Keratinocyte (primary cell): ENCODE data around the gene MRTFA. TPM values are rescaled to one million over a fixed set of nuclear protein-coding genes. Genes with fewer than 3 reads are reported as not detected.
A peak's percentile ranks its signal among the peaks of the same experiment; 100 is the strongest.

Experiments
- DNase-seq: peaks from one replicate; pipeline ENCODE4 v3.0.0-alpha.2; 2011; ENCODE audit warnings: low read depth, missing footprints, low spot score
- FAIRE-seq: peaks from 2 replicates; lab custom pipeline; 2011; peaks lifted over from hg19 to GRCh38; lab: Jason Lieb, UNC
- H2AFZ ChIP-seq: 2 replicates; pipeline ENCODE4 v1.6.0; 2012; ENCODE audit warnings: low read length, control low read depth, inconsistent platforms; ENCODE audit not compliant: control insufficient read depth
- H3K27ac ChIP-seq: 2 replicates; pipeline ENCODE4 v1.5.1; 2011; ENCODE audit warnings: low read length; ENCODE audit not compliant: control insufficient read depth, insufficient read depth
- H3K27me3 ChIP-seq: 3 replicates; pipeline ENCODE4 v1.6.0; 2011; ENCODE audit warnings: low read length; ENCODE audit not compliant: control insufficient read depth, insufficient read depth; ENCODE audit errors: extremely low read depth
- H3K36me3 ChIP-seq, 2 experiments: 2 replicates in 1 of 2; 3 replicates in 1 of 2; pipeline ENCODE4 v1.5.1; 2011; ENCODE audit warnings: low read length in 2 of 2, mild to moderate bottlenecking in 1 of 2; ENCODE audit not compliant: control insufficient read depth in 2 of 2, insufficient read depth in 2 of 2; ENCODE audit errors: extremely low read depth in 1 of 2
- H3K4me1 ChIP-seq: 3 replicates; pipeline ENCODE4 v1.5.1; 2011; ENCODE audit warnings: low read length; ENCODE audit not compliant: control insufficient read depth, insufficient read depth; ENCODE audit errors: extremely low read depth
- H3K4me2 ChIP-seq: 3 replicates; pipeline ENCODE4 v1.6.0; 2011; ENCODE audit warnings: low read depth, low read length; ENCODE audit not compliant: control insufficient read depth, insufficient read depth; ENCODE audit errors: extremely low read depth
- H3K4me3 ChIP-seq, 3 experiments: fragments of 200-600 bp in 1 of 3; sonication (generic) in 1 of 3; 2 replicates in 2 of 3; 3 replicates in 1 of 3; pipeline ENCODE4 v1.5.1; 2011 to 2016; ENCODE audit warnings: low read length in 3 of 3, mild to moderate bottlenecking in 3 of 3, control low read depth in 2 of 3, inconsistent platforms in 1 of 3, low read depth in 1 of 3, mixed read lengths in 1 of 3, mixed run types in 1 of 3, moderate library complexity in 1 of 3; ENCODE audit not compliant: control insufficient read depth in 2 of 3, insufficient read depth in 2 of 3; ENCODE audit errors: extremely low read depth in 1 of 3
- H3K79me2 ChIP-seq: 2 replicates; pipeline ENCODE4 v1.6.0; 2012; ENCODE audit warnings: low read length; ENCODE audit not compliant: control insufficient read depth, insufficient read depth
- H3K9ac ChIP-seq: 3 replicates; pipeline ENCODE4 v1.6.0; 2011; ENCODE audit warnings: low read length; ENCODE audit not compliant: control insufficient read depth, insufficient read depth; ENCODE audit errors: extremely low read depth
- H3K9me1 ChIP-seq: 3 replicates; pipeline ENCODE4 v1.6.0; 2011; ENCODE audit warnings: low read length; ENCODE audit not compliant: control insufficient read depth, insufficient read depth; ENCODE audit errors: extremely low read depth
- H3K9me3 ChIP-seq: 2 replicates; pipeline ENCODE4 v1.5.1; 2012; ENCODE audit warnings: low read depth, low read length; ENCODE audit not compliant: control insufficient read depth
- H4K20me1 ChIP-seq: 3 replicates; pipeline ENCODE4 v1.6.0; 2011; ENCODE audit warnings: low read length; ENCODE audit not compliant: control insufficient read depth, insufficient read depth; ENCODE audit errors: extremely low read depth
- CTCF ChIP-seq, 3 experiments: IDR thresholded peaks in 1 of 3; conservative IDR thresholded peaks in 1 of 3; optimal IDR thresholded peaks in 1 of 3; 2 replicates in 2 of 3; 3 replicates in 1 of 3; pipeline versions ENCODE3 to v1.5.1; 2011; ENCODE audit warnings: low read length in 3 of 3, mild to moderate bottlenecking in 3 of 3, moderate library complexity in 2 of 3, control low read depth in 1 of 3, inconsistent platforms in 1 of 3; ENCODE audit not compliant: insufficient read depth in 2 of 3; ENCODE audit errors: extremely low read depth in 1 of 3
- EZH2 ChIP-seq: IDR thresholded peaks from one replicate; pipeline ENCODE4 v1.6.1; 2012; ENCODE audit warnings: inconsistent platforms, mild to moderate bottlenecking, low read length, moderate library complexity
- dilution Hi-C: fragments of 300-500 bp; cut with MboI; formaldehyde crosslinking; loops from one replicate; pipeline ENCODE4 v1.7.0; 2020; ENCODE audit warnings: low sequenced_read_pairs; ENCODE audit not compliant: extremely low pct_ligation_motif_present
- polyA plus RNA-seq, 5 experiments: library from polyadenylated mRNA; depleted of rRNA in 3 of 5; stranded (reverse) in 3 of 5; stranded (forward) in 1 of 5; unstranded in 1 of 5; fragments of >200 nt; gene quantifications; 1 replicate in 1 of 5; 2 replicates in 3 of 5; 3 replicates in 1 of 5; pipeline versions ENCODE4 v1.2.1 to v1.2.3, GENCODE V29; 2011 to 2012; ENCODE audit warnings: missing spikeins in 2 of 5, low read depth in 1 of 5, low replicate concordance in 1 of 5

Gene MRTFA
- polyA plus RNA-seq, 1 donor (not counting 4 experiments of a cell fraction or from before 2014, with no cell fraction given) = 6.5 TPM

- Histone ChIP-seq H3K79me2 (peaks cover 87% of the 10 kb centered on the region), H3K27ac (no peak overlapping the region), H3K9me3 (no peaks in the 10 kb centered on the region), H3K27me3 (no peaks in the 10 kb centered on the region), H3K9me1 (peaks cover 11% of the 10 kb centered on the region), H3K36me3 (no peaks in the 10 kb centered on the region), H3K4me3 (no peak overlapping the region), H2AFZ (no peak overlapping the region), H3K4me2 (peak overlapping the region; percentile 29), H3K9ac (no peak overlapping the region), H4K20me1 (peaks cover 10% of the 10 kb centered on the region), H3K4me1 (peaks cover 40% of the 10 kb centered on the region)
- dilution Hi-C loops = no loop called here
- TF ChIP-seq EZH2 (no peak), CTCF (optimal IDR thresholded peaks at IDR 0.05 in 1 of 3, IDR thresholded peaks at IDR 0.05 in 1 of 3, conservative IDR thresholded peaks at IDR 0.05 in 1 of 3; ENCODE audit: extremely low read depth in 1 of 3, insufficient read depth in 2 of 3, low read length in 3 of 3) (no peak)
- DNase-seq (no peak), FAIRE-seq (no peak)
Observed at GRCh38 chr22:40605761-40606160, 30.8 kb downstream of the MRTFA start.

GRCh38 chr22:40603088-40603605 is 33.4 kb downstream of the MRTFA start:
- TF ChIP-seq EZH2 = no peak
- no peak for TF ChIP-seq CTCF (optimal IDR thresholded peaks at IDR 0.05 in 1 of 3, IDR thresholded peaks at IDR 0.05 in 1 of 3, conservative IDR thresholded peaks at IDR 0.05 in 1 of 3; ENCODE audit: extremely low read depth in 1 of 3, insufficient read depth in 2 of 3, low read length in 3 of 3)
- Histone ChIP-seq H3K9me3 (no peaks in the 10 kb centered on the region), H3K36me3 (no peaks in the 10 kb centered on the region), H3K27me3 (no peaks in the 10 kb centered on the region), H3K27ac (peak overlapping the region; percentile 77), H3K9ac (peak overlapping the region; percentile 38), H3K4me3 (peak overlapping the region in 2 of 3 experiments; percentile 11 to 16), H3K9me1 (peaks cover 4% of the 10 kb centered on the region), H2AFZ (no peak overlapping the region), H3K4me2 (peak overlapping the region; percentile 57), H3K4me1 (peaks cover 51% of the 10 kb centered on the region), H3K79me2 (peaks cover 79% of the 10 kb centered on the region), H4K20me1 (peaks cover 5% of the 10 kb centered on the region)
- FAIRE-seq (peak; percentile 79), DNase-seq (no peak)
- dilution Hi-C loops = no loop called here
